HepG2 (cell line): Measurements from ENCODE around the gene SLC9C2. TPM values are rescaled to one million over a fixed set of nuclear protein-coding genes. Genes with fewer than 3 reads are reported as not detected.

Experiments used
- ATF7-NPFF ChIP-seq: sonication (generic); formaldehyde crosslinking; IDR thresholded peaks from 2 replicates; pipeline ENCODE4 v1.8.1; 2023; ENCODE audit warnings: mild to moderate bottlenecking, low read depth, missing genetic modification reagents, moderate library complexity
- EP300 ChIP-seq, 3 experiments: sonication (generic) in 1 of 3; formaldehyde crosslinking in 1 of 3; IDR thresholded peaks; 2 replicates each; pipeline versions ENCODE4 v1.5.1 to v1.6.1; 2011 to 2020; ENCODE audit warnings: low read depth in 2 of 3, low read length in 2 of 3, borderline replicate concordance in 1 of 3, improper control_type of control experiment in 1 of 3, mild to moderate bottlenecking in 1 of 3, missing genetic modification reagents in 1 of 3, moderate library complexity in 1 of 3
- KLF15 ChIP-seq: sonication (generic); formaldehyde crosslinking; IDR thresholded peaks from 2 replicates; pipeline ENCODE4 v1.8.1; 2023; ENCODE audit warnings: borderline replicate concordance, mild to moderate bottlenecking, inconsistent platforms, missing genetic modification reagents, mixed read lengths
- MBD4 ChIP-seq: IDR thresholded peaks from 2 replicates; pipeline ENCODE4 v1.6.1; 2012; ENCODE audit warnings: low read length, inconsistent platforms, borderline replicate concordance
- MEIS2 ChIP-seq: sonication (generic); formaldehyde crosslinking; IDR thresholded peaks from 2 replicates; pipeline ENCODE4 v1.9.0; 2021; ENCODE audit warnings: mild to moderate bottlenecking, missing genetic modification reagents
- NCOR1 ChIP-seq: fragments of 200-600 bp; sonication (generic); IDR thresholded peaks from 2 replicates; pipeline ENCODE4 v1.7.0; 2017; ENCODE audit warnings: antibody characterized with exemption, low read length, borderline replicate concordance
- RNF2 ChIP-seq: fragments of 450-650 bp; conservative IDR thresholded peaks from 2 replicates; pipeline ENCODE4 v1.6.1; 2016; ENCODE audit warnings: low read depth
- RXRB ChIP-seq: IDR thresholded peaks from 2 replicates; pipeline ENCODE4 v1.6.1; 2016; ENCODE audit warnings: borderline replicate concordance, missing genetic modification reagents, missing compliant biosample characterization
- ZNF232 ChIP-seq: sonication (generic); formaldehyde crosslinking; IDR thresholded peaks from 2 replicates; pipeline ENCODE4 v1.4.0; 2020; ENCODE audit warnings: missing genetic modification reagents, borderline replicate concordance
- ZNF253 ChIP-seq: sonication (generic); formaldehyde crosslinking; IDR thresholded peaks from 2 replicates; pipeline ENCODE4 v1.8.0; 2022; ENCODE audit warnings: mild to moderate bottlenecking, missing genetic modification reagents, borderline replicate concordance
- ZNF430 ChIP-seq: sonication (generic); formaldehyde crosslinking; IDR thresholded peaks from 2 replicates; pipeline ENCODE4 v1.9.0; 2021; ENCODE audit warnings: mild to moderate bottlenecking, missing genetic modification reagents
- ZNF501 ChIP-seq: sonication (generic); formaldehyde crosslinking; IDR thresholded peaks from 2 replicates; pipeline ENCODE4 v1.5.1; 2020; ENCODE audit warnings: mild to moderate bottlenecking, moderate library complexity, missing genetic modification reagents
- ZNF766 ChIP-seq: sonication (generic); formaldehyde crosslinking; IDR thresholded peaks from 2 replicates; pipeline ENCODE4 v1.5.0; 2020; ENCODE audit warnings: missing genetic modification reagents, borderline replicate concordance
- ZNF782 ChIP-seq: sonication (generic); formaldehyde crosslinking; IDR thresholded peaks from 2 replicates; pipeline ENCODE4 v1.4.0; 2020; ENCODE audit warnings: missing genetic modification reagents, mild to moderate bottlenecking, borderline replicate concordance
- polyA plus RNA-seq, 8 experiments: library from polyadenylated mRNA; depleted of rRNA in 3 of 8; stranded (reverse) in 7 of 8; unstranded in 1 of 8; fragments of >200 nt; fragmentation: Illumina TruSeq in 4 of 8; extraction: Trizol in 4 of 8; gene quantifications; 2 replicates each; pipeline versions ENCODE4 v1.2.1 to v1.2.3, GENCODE V29; 2011 to 2016; ENCODE audit warnings: low read depth in 4 of 8, missing spikeins in 1 of 8, mixed read lengths in 1 of 8; ENCODE audit not compliant: insufficient read depth in 1 of 8
- total RNA-seq, 5 experiments: library from RNA; depleted of rRNA; stranded (reverse); fragments of >200 nt; fragmentation: Illumina TruSeq; extraction: Trizol; gene quantifications; 2 replicates each; pipeline ENCODE4 v1.2.3, GENCODE V29; 2016; ENCODE audit warnings: low read depth in 1 of 5
- TF ChIP-seq, protein P1 (sequence below): sonication (generic); formaldehyde crosslinking; IDR thresholded peaks from 2 replicates; pipeline ENCODE4 v1.4.0; 2020; ENCODE audit warnings: missing genetic modification reagents, borderline replicate concordance
- TF ChIP-seq, protein P2 (sequence below): sonication (generic); formaldehyde crosslinking; IDR thresholded peaks from 2 replicates; pipeline ENCODE4 v1.9.0; 2021; ENCODE audit warnings: missing genetic modification reagents, mild to moderate bottlenecking, borderline replicate concordance
- TF ChIP-seq, protein P3 (sequence below): sonication (generic); formaldehyde crosslinking; IDR thresholded peaks from 2 replicates; pipeline ENCODE4 v1.5.1; 2020; ENCODE audit warnings: missing genetic modification reagents, mild to moderate bottlenecking, borderline replicate concordance
- TF ChIP-seq, protein P4 (sequence below): sonication (generic); formaldehyde crosslinking; IDR thresholded peaks from 2 replicates; pipeline ENCODE4 v1.5.1; 2020; ENCODE audit warnings: mild to moderate bottlenecking, missing genetic modification reagents, borderline replicate concordance

The SLC9C2 gene
- total and polyA plus RNA-seq, 2 of the 13 experiments (the other 11 are each of a cell fraction or from before 2014, with no cell fraction given) = 0.03 TPM; not detected in 1

DNA sequence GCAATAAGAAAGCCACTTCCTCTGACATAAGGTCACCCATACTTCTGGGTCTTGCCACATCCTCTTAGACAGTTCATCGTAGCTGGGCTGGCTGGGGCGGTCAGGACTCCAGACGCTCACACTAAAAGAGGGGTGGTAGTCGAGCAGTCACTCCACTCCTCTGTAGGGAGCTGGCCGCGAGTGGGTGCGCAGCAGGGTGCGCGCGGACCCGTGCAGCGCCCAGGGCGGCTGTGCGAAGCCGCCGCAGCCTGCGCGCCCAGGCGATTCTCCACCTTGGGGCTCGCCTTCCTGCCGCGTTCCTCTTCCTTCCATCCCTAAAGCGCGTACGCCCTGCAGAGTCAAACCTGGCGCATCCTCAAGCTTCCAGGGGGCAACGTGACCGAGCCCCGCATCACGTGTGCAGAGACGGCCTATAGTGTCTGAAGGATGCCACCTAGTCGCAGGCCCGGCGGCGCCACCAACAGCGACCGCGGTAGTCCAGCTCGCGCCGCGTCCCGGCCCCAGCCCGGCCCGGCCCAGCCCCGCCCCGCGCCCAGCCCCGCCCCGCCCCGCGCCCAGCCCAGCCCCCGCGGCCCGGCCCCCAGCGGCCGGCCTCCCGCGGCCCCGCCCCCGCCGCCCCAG, 126.1 kb downstream of the SLC9C2 start (continued):
- TF ChIP-seq, protein P1, sequence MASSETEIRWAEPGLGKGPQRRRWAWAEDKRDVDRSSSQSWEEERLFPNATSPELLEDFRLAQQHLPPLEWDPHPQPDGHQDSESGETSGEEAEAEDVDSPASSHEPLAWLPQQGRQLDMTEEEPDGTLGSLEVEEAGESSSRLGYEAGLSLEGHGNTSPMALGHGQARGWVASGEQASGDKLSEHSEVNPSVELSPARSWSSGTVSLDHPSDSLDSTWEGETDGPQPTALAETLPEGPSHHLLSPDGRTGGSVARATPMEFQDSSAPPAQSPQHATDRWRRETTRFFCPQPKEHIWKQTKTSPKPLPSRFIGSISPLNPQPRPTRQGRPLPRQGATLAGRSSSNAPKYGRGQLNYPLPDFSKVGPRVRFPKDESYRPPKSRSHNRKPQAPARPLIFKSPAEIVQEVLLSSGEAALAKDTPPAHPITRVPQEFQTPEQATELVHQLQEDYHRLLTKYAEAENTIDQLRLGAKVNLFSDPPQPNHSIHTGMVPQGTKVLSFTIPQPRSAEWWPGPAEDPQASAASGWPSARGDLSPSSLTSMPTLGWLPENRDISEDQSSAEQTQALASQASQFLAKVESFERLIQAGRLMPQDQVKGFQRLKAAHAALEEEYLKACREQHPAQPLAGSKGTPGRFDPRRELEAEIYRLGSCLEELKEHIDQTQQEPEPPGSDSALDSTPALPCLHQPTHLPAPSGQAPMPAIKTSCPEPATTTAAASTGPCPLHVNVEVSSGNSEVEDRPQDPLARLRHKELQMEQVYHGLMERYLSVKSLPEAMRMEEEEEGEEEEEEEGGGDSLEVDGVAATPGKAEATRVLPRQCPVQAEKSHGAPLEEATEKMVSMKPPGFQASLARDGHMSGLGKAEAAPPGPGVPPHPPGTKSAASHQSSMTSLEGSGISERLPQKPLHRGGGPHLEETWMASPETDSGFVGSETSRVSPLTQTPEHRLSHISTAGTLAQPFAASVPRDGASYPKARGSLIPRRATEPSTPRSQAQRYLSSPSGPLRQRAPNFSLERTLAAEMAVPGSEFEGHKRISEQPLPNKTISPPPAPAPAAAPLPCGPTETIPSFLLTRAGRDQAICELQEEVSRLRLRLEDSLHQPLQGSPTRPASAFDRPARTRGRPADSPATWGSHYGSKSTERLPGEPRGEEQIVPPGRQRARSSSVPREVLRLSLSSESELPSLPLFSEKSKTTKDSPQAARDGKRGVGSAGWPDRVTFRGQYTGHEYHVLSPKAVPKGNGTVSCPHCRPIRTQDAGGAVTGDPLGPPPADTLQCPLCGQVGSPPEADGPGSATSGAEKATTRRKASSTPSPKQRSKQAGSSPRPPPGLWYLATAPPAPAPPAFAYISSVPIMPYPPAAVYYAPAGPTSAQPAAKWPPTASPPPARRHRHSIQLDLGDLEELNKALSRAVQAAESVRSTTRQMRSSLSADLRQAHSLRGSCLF (CRISPR knock-in tag) = no peak
- TF ChIP-seq MBD4 (no peak), ZNF430 (CRISPR knock-in tag) (no peak), NCOR1 (no peak), ZNF766 (CRISPR knock-in tag) (no peak), ATF7-NPFF (CRISPR knock-in tag) (no peak; the same call in 1 of the 2 replicates), EP300 (IDR thresholded peaks at IDR 0.05; ENCODE audit: low read depth in 2 of 2, low read length in 2 of 2) (no peak), EP300 (CRISPR knock-in tag; IDR thresholded peaks at IDR 0.05; ENCODE audit: borderline replicate concordance) (no peak), RXRB (CRISPR knock-in tag) (no peak), MEIS2 (CRISPR knock-in tag) (no peak), ZNF782 (CRISPR knock-in tag) (no peak), KLF15 (CRISPR knock-in tag) (no peak), ZNF501 (CRISPR knock-in tag) (no peak), ZNF232 (CRISPR knock-in tag) (no peak), RNF2 (no peak), ZNF253 (no peak)
- TF ChIP-seq, protein P2, sequence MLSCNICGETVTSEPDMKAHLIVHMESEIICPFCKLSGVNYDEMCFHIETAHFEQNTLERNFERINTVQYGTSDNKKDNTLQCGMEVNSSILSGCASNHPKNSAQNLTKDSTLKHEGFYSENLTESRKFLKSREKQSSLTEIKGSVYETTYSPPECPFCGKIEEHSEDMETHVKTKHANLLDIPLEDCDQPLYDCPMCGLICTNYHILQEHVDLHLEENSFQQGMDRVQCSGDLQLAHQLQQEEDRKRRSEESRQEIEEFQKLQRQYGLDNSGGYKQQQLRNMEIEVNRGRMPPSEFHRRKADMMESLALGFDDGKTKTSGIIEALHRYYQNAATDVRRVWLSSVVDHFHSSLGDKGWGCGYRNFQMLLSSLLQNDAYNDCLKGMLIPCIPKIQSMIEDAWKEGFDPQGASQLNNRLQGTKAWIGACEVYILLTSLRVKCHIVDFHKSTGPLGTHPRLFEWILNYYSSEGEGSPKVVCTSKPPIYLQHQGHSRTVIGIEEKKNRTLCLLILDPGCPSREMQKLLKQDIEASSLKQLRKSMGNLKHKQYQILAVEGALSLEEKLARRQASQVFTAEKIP (CRISPR knock-in tag) = no peak
- TF ChIP-seq, protein P3, sequence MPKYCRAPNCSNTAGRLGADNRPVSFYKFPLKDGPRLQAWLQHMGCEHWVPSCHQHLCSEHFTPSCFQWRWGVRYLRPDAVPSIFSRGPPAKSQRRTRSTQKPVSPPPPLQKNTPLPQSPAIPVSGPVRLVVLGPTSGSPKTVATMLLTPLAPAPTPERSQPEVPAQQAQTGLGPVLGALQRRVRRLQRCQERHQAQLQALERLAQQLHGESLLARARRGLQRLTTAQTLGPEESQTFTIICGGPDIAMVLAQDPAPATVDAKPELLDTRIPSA = no peak
- TF ChIP-seq, protein P4, sequence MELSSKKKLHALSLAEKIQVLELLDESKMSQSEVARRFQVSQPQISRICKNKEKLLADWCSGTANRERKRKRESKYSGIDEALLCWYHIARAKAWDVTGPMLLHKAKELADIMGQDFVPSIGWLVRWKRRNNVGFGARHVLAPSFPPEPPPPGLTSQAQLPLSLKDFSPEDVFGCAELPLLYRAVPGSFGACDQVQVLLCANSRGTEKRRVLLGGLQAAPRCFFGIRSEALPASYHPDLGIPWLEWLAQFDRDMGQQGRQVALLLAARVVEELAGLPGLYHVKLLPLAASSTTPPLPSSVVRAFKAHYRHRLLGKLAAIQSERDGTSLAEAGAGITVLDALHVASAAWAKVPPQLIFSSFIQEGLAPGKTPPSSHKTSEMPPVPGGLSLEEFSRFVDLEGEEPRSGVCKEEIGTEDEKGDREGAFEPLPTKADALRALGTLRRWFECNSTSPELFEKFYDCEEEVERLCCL (CRISPR knock-in tag) = no peak
